HG03460 (cell line): ENCODE results near the gene TAAR9.
A peak's percentile ranks its signal among the peaks of the same experiment; 100 is the strongest.

Experiments used
- ATAC-seq: cut with Tn5 transposase; IDR thresholded peaks from one replicate; pipeline ENCODE4 v1.9.1; 2021; ENCODE audit not compliant: unreplicated experiment

The TAAR9 gene, protein sequence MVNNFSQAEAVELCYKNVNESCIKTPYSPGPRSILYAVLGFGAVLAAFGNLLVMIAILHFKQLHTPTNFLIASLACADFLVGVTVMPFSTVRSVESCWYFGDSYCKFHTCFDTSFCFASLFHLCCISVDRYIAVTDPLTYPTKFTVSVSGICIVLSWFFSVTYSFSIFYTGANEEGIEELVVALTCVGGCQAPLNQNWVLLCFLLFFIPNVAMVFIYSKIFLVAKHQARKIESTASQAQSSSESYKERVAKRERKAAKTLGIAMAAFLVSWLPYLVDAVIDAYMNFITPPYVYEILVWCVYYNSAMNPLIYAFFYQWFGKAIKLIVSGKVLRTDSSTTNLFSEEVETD

GRCh38 chr6:132537977-132538376, at the start of gene TAAR9:
Gene TAAR9 (plus strand): TSS chr6:132538277. CDS start chr6:132538290, 13 bp downstream.
- ATAC-seq: no peak

DNA sequence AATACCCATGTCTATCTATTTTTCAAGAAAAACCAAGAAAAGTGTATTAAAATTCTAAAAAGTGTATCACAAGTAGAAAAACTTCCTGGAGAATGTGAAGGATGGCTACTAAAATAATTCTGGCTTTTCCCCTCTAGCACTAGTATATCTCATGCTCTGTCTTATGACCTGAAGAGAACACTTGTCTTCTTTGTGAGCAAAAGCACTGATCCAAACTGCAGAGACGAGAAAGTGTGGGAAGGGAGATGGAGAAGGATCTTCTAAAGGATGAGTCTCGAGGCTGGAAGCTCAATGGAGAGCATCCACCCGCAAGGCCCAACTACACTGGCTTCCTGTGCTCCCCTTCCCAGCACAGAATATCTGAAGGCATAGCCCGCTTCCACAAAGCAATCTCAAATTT, 48.7 kb upstream of the TAAR9 start:
- ATAC-seq: no peak

- peak; percentile 49 for ATAC-seq
These were observed 48.1 kb upstream of the TAAR9 start for GRCh38 chr6:132490024-132490423.

- ATAC-seq: peak; percentile 52
These were observed 47.4 kb upstream of the TAAR9 start for GRCh38 chr6:132490478-132491204.

DNA sequence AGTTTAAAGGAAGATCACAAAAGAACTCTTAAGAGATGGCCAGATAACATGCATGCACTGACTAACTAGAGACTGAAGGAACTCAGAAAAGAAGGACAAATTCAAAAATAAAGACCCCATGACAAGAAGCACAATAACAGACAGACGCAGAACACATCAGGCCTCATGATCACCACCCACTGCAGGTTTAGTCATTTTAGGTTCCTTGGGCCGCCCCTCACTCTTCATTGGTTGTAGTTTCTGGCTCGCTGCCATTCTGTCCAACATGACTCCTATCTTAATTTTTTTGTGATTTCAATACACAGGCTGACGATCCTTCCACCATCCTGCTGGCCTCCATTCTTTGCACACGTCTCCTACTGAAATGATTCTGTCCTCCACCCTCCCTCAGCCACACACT, 46.8 kb upstream of the TAAR9 start:
- ATAC-seq: no peak

GRCh38 chr6:132491881-132492280, 46.2 kb upstream of the TAAR9 start:
- ATAC-seq: no peak

- ATAC-seq: no peak
These were observed 43.1 kb upstream of the TAAR9 start for GRCh38 chr6:132494954-132495353.

DNA sequence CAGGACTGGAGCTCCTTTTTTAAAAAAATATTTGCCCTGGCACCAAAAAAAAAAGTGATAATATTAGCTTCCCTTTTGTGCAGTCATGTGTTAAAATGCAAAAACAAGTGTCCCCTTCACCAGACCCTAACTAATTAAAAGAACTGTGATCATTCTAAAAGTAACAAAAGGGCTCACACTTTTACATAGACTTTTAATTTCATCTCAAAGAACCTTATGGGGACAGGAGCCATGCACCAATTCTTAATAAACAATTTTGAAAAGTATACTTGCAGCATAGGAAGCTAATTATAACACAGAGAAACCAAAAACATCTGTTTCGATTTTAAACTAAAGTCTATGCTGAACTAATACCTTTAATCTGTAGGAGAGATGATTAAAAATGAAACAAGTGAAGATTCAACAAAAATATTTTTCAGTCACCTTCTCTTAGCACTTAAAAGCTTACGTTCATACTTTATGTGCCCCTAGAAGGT, 42.4 kb upstream of the TAAR9 start:
- peak; percentile 46 for ATAC-seq

GRCh38 chr6:132496519-132497180, 41.4 kb upstream of the TAAR9 start:
- no peak for ATAC-seq

DNA sequence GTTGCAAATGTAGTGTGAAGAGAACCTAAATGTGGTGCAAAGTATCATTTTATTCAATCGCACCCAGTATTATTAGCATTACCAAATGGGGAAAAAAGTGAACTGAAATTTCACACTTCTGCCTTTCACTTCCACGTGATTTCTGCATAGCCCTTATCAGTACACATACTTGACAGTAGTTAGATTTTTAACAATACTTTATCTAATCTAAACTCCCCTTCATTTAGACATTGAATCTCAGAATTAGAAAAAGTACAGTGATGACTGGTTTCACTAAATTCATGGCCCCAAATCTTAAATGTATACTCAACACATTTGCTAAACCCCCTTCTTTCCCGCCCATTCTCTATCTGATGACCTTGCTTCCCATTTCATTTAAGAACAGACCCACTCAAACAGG, 39.4 kb upstream of the TAAR9 start:
- peak; percentile 43 for ATAC-seq

DNA sequence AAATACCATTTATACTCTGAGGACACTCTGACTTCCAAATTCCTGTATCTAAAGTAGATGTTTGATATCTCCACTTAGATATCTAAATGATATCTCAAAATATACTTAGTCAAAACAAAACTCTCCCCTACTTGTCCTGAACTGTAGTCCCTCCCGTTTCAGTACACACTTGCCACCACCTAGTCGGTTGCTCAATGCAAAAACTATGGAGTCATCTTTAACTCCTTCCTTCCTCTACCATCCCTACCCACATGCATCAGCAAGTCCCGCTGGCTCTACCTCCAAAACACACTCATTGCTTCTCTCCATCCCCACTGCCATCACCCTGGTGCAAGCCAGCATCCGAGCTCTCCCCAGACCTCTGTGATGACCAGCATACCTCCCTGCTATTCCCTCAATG, 38.3 kb upstream of the TAAR9 start:
- ATAC-seq: no peak

GRCh38 chr6:132504757-132505156, 33.3 kb upstream of the TAAR9 start:
- ATAC-seq: no peak

GRCh38 chr6:132505158-132505557, 32.9 kb upstream of the TAAR9 start:
- ATAC-seq: peak; percentile 48

- ATAC-seq: no peak
These were observed 31.6 kb upstream of the TAAR9 start for GRCh38 chr6:132506461-132506860.

DNA sequence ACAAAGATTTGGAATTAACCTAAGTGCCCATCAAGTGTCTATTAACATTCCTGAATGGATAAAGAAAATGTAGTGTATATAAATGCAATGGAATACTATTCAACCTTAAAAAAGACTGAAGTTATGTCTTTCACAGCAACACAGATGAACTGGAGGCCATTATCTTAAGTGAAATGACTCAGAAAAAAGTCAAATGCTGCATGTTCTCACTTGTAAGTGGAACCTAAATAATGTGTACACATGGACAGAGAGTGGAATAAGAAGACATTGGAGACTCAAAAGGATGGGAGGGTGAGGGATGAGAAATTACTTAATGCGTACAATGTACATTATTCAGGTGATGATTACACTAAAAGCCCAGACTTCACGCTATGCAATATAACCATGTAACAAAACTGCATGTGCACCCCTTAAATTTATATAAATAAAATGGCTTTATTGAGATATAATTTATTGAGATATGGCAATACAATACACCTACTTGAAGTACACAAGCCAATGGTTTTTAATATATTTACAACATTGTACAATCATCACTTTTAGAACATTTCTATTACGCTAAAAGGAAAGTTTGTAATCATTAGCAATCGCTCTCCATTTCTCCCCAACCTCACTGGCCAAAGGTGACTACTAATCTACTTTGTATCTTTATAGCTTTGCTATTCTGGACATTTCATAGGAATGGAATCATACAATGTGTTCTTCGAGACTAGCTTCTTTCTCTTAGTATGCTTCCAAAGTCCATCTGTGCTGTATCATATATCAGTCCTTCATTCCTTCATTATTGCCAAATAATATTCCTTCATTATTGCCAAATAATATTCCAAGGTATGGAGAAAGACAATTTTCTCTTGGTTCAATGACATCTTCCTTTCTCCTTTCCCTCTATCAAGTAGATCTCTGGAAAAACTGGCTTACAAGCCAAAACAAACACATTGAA, 30.9 kb upstream of the TAAR9 start:
- ATAC-seq: no peak

DNA sequence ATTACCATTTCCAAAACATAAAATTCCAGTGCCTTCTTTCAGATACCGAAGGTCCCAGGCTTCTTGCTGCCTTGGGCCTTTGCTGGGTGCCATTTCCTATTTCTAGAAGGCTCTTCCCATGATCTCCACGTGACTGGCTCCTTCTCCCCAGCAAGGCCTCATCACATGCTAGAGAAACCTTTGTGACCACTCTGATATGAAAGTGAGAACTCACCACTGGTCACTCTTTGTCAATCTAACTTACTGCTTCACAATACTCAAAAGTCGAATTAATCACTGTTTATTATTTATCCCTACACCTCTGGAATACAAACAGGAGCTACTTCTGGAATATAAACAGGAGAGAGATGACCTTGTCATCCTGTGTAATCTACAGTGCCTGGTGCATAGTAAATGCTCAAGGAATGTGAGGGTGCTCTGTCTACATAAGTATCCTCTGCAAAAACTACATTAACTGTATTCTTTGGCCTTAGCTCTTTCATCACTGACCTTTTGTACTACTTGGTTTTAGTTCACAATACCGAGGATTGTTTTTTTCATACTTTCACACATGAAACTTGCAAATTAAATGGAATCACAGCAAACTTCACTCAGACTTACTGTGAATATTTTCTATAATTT, 26.8 kb upstream of the TAAR9 start:
- peak; percentile 11 for ATAC-seq

DNA sequence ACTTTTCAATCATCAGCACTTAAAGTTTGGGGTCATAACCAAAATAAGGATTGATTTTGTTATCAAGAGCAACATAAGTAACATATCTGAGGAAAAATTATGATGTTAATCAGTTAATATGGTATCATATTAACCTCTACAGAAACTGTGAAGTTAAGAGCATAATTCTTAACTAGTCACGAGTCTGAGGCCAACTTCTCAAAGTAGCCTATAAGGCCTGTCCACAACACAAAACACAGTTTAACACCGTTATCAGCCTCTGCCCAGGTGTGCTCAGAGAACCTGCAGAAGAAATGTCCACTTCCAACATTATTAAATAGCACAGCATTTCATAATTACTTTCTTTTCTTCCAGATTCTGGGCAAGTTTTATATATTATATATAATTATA, 26.3 kb upstream of the TAAR9 start:
- peak; percentile 28 for ATAC-seq

- ATAC-seq: no peak
These were observed 25.8 kb upstream of the TAAR9 start for GRCh38 chr6:132512342-132512637.

- ATAC-seq: peak; percentile 86
These were observed 25.1 kb upstream of the TAAR9 start, which contains the start of gene STX7 for GRCh38 chr6:132512638-132513632. Gene STX7 (minus strand): TSS chr6:132513116. CDS start chr6:132503530, 9,586 bp downstream.
